Heart right ventricle (tissue), 16 donors: ENCODE data around the gene SLC35F3. TPM values are rescaled to one million over a fixed set of nuclear protein-coding genes. Genes with fewer than 3 reads are reported as not detected.

Source experiments
- ATAC-seq, 8 donors: fragments of 200-7000 bp; cut with Tn5 transposase; one replicate each; pipeline ENCODE4 v1.9.1; 2020; ENCODE audit warnings: mild to moderate bottlenecking in 8 of 8, moderate library complexity in 8 of 8, moderate number of reproducible peaks in 1 of 8
- DNase-seq, 2 donors: peaks; one replicate each; pipeline ENCODE4 v3.0.0-alpha.2; 2020
- H3K27ac ChIP-seq, 10 donors: fragments of 200-600 bp; sonication (generic) in 2 of 10; one replicate each; pipeline versions ENCODE4 v1.5.0 to v1.8.0; 2020 to 2022; ENCODE audit warnings: mild to moderate bottlenecking in 3 of 10
- H3K27me3 ChIP-seq, 7 donors: fragments of 200-600 bp; one replicate each; pipeline ENCODE4 v1.8.0; 2021 to 2022; ENCODE audit warnings: mild to moderate bottlenecking in 2 of 7
- H3K36me3 ChIP-seq, 9 donors: fragments of 200-600 bp; sonication (generic) in 1 of 9; one replicate each; pipeline versions ENCODE4 v1.5.0 to v1.8.0; 2020 to 2022; ENCODE audit warnings: mild to moderate bottlenecking in 2 of 9
- H3K4me1 ChIP-seq, 9 donors: fragments of 200-600 bp; sonication (generic) in 1 of 9; one replicate each; pipeline versions ENCODE4 v1.5.0 to v1.8.0; 2020 to 2022; ENCODE audit warnings: mild to moderate bottlenecking in 4 of 9
- H3K4me3 ChIP-seq, 10 donors: fragments of 200-600 bp; sonication (generic) in 2 of 10; one replicate each; pipeline versions ENCODE4 v1.5.0 to v1.8.0; 2020 to 2022; ENCODE audit warnings: mild to moderate bottlenecking in 7 of 10, moderate library complexity in 2 of 10
- H3K9me3 ChIP-seq, 11 donors: fragments of 200-600 bp in 10 of 11; sonication (generic) in 2 of 11; one replicate each; pipeline versions ENCODE4 v1.5.0 to v1.8.0; 2013 to 2022; ENCODE audit warnings: mild to moderate bottlenecking in 2 of 11, control low read depth in 1 of 11, moderate library complexity in 1 of 11
- WGBS, 2 donors: extraction: QIAGEN DNeasy Blood & Tissue Kit; methylation state at CpG; one replicate each; pipeline ENCODE4 v1.1.7; 2013; ENCODE audit warnings: inconsistent platforms in 1 of 2; 5-methylcytosine and 5-hydroxymethylcytosine counted together
- intact Hi-C, 10 donors: fragments of 100-400 bp; cut with DNase I; formaldehyde crosslinking; loops; one replicate each; pipeline versions ENCODE4 v1.11.1 to v1.14.2; 2022
- polyA plus RNA-seq, 2 donors: library from polyadenylated mRNA; stranded (reverse); fragments of 200-250 nt; gene quantifications; one replicate each; pipeline ENCODE4 v1.2.3, GENCODE V29; 2013
- total RNA-seq, 10 donors: library from RNA; stranded (reverse); fragmentation: NEBNext Ultra II Directional in 3 of 10; extraction: Animal tissue kit (Norgen Biotek cat#: 25700) in 3 of 10; gene quantifications; one replicate each; pipeline versions ENCODE4 v1.2.1 to v1.2.4, GENCODE V29; 2021 to 2023
- TF ChIP-seq, protein P1 (sequence below), 9 donors: fragments of 200-600 bp; sonication (generic) in 2 of 9; IDR thresholded peaks; one replicate each; pipeline versions ENCODE4 v1.5.0 to v1.8.0; 2021 to 2022; ENCODE audit warnings: antibody characterized with exemption in 9 of 9, mild to moderate bottlenecking in 5 of 9, moderate library complexity in 1 of 9
- donor health status: Arrhythmogenic right ventricular cardiomyopathy.
- donor health status: ischemic (EF 13 %, LVEDD 7.1; RV severe dilation, severe dysfunction).
- donor health status: healthy with polysubstance abuse.
- donor health status: DM: no; HTN: yes; CAD: no.
- donor health status: DM: no; HTN: no; CAD: no.
- donor health status: ischemic (EF 25% LVEDD 6.9; RV normal size, moderate dysfunction).
- donor health status: ischemic (EF 25% LVEDD 5.7; RV mildly dilated, moderate dysfunction).
- donor health status: healthy.
- donor health status: DM: yes; HTN: yes; CAD: no.
- donor health status: Ischemic cardiomyopathy.
- donor health status: ischemic (EF 35%, LVEDD 5.7; RV mildly dilated, moderate dysfunction).
- donor health status: nonischemic (EF 11% LVEDD 7.7; RV severe dilation, severe dysfunction).
- donor health status: DM: yes; HTN: yes; CAD: no.
- donor health status: PGD.
- donor health status: ischemic (EF 29% LVEDD 5.4; RV normal size, mild dysfunction).
- donor health status: nonischemic (EF 23%, LVEDD 6.1; RV moderate dilation, normal function).

The SLC35F3 gene
- total and polyA plus RNA-seq, 12 donors: 0.04 to 0.09 (median 0.09) TPM; not detected in 9

DNA sequence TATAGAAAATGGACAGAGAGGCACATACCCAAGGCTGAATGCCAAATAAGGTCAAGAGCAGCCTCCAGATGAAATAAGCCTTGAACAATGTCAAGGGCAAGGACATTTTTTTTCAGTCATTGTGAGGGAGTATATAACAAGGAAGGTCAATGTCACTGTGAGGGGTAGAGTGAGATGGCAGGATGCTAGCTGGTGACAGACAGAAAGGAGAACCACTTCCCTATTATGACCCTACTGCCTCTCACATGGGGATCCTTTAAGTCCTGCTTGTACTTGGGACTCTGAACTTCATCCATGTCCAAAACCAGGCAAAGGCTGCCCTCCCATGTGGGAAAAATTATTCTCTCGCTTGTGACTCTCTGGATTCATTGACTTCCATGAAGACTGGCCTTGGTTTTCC is 349.3 kb downstream of the SLC35F3 start:
- H3K4me1 ChIP-seq: no peaks in the 10 kb centered on the region
- peaks cover 0 to 16% (median 5%) of the 10 kb centered on the region in 11 donors for H3K9me3 ChIP-seq
- DNase-seq (no peak), ATAC-seq (no peak)
- WGBS, 2 donors: 89 to 97% methylated on average over 1 of the region's 1 CpG
- peaks cover 0 to 9% (median 0%) of the 10 kb centered on the region in 7 donors for H3K27me3 ChIP-seq
- intact Hi-C loops: no loop called here
- TF ChIP-seq, protein P1, sequence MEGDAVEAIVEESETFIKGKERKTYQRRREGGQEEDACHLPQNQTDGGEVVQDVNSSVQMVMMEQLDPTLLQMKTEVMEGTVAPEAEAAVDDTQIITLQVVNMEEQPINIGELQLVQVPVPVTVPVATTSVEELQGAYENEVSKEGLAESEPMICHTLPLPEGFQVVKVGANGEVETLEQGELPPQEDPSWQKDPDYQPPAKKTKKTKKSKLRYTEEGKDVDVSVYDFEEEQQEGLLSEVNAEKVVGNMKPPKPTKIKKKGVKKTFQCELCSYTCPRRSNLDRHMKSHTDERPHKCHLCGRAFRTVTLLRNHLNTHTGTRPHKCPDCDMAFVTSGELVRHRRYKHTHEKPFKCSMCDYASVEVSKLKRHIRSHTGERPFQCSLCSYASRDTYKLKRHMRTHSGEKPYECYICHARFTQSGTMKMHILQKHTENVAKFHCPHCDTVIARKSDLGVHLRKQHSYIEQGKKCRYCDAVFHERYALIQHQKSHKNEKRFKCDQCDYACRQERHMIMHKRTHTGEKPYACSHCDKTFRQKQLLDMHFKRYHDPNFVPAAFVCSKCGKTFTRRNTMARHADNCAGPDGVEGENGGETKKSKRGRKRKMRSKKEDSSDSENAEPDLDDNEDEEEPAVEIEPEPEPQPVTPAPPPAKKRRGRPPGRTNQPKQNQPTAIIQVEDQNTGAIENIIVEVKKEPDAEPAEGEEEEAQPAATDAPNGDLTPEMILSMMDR (IDR thresholded peaks at IDR 0.05): no peak
- H3K36me3 ChIP-seq: no peaks in the 10 kb centered on the region
- H3K4me3 ChIP-seq: no peak overlapping the region
- no peak overlapping the region for H3K27ac ChIP-seq

DNA sequence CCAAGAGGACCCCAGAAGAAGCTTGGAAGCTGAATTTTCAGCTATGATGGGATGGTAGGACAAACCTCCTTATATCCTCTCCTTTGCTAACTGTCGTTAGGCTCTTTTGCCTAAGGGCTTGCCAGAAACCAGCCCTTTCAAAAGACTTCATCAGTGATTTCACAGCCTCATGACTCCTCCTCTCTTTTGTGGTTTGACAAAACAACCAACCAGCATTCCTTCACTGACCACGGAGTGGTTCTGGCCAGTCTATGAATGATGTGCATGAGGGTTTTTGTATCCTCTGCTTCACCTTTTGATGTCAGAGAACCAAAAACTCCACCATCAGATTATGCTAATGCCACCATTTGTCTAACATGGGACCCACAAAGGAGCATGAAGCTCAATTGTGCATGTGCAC is 351.9 kb downstream of the SLC35F3 start:
- Histone ChIP-seq H3K9me3 (peaks cover 0 to 16% (median 5%) of the 10 kb centered on the region in 11 donors), H3K4me3 (no peak overlapping the region), H3K36me3 (no peaks in the 10 kb centered on the region), H3K27me3 (peaks cover 0 to 35% (median 15%) of the 10 kb centered on the region in 7 donors), H3K4me1 (no peaks in the 10 kb centered on the region), H3K27ac (no peak overlapping the region)
- DNase-seq (no peak), ATAC-seq (no peak)
- TF ChIP-seq, protein P1 (IDR thresholded peaks at IDR 0.05): no peak
- 63 to 66% methylated on average over 2 of the region's 2 CpGs for WGBS, 2 donors
- intact Hi-C loops: no loop called here

DNA sequence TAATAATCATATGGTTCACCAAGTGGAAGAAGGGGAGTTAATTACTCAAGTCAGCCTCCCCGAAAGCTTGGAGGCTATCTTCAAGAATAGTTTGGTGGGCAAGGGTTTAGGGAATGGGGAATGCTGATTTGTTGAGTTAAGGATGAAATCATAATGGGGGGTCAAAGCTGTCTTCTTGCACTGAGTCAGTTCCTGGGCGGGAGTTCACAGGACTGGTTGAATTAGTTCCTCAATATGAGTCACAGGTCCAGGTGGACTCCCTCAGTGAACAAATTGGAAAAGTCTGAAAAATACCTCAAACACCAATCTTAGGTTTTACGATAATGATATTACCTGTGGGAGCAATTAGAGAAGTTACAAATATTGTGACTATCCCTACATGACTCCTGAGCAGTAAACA is 353.6 kb downstream of the SLC35F3 start:
- intact Hi-C loops: no loop called here
- no peaks in the 10 kb centered on the region for H3K4me1 ChIP-seq
- TF ChIP-seq, protein P1 (IDR thresholded peaks at IDR 0.05): no peak
- H3K27ac ChIP-seq: no peak overlapping the region
- peaks cover 0 to 16% (median 5%) of the 10 kb centered on the region in 11 donors for H3K9me3 ChIP-seq
- no peak overlapping the region for H3K4me3 ChIP-seq
- H3K27me3 ChIP-seq: peaks cover 0 to 45% (median 18%) of the 10 kb centered on the region in 7 donors
- 91 to 92% methylated on average over 3 of the region's 3 CpGs for WGBS, 2 donors
- no peak for ATAC-seq
- H3K36me3 ChIP-seq: no peaks in the 10 kb centered on the region
- DNase-seq: no peak

DNA sequence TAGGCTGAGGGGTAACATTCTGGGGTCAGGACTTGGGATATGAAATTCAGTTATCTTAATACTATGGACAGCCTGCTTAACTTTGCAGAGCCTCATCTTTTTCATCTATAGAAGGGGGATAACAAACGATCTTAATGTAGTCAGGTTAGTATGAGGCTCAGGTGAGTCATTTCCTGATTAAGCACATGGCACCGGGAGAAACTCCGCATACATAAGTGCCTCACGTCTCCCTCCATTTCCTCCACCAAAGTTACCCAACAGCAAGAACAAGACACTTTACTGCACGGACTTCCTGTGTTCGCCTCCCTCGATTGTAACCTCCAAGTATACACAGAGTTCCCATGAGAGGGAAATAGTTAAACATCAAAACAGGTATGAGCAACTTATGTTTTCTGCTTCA is 356.1 kb downstream of the SLC35F3 start:
- Histone ChIP-seq H3K27ac (no peak overlapping the region), H3K4me3 (no peak overlapping the region), H3K4me1 (no peaks in the 10 kb centered on the region), H3K36me3 (no peaks in the 10 kb centered on the region), H3K27me3 (peaks cover 0 to 46% (median 18%) of the 10 kb centered on the region in 7 donors), H3K9me3 (peaks cover 0 to 16% (median 5%) of the 10 kb centered on the region in 11 donors)
- TF ChIP-seq, protein P1 (IDR thresholded peaks at IDR 0.05): no peak
- intact Hi-C loops: no loop called here
- ATAC-seq (no peak), DNase-seq (no peak)
- 54 to 59% methylated on average over 7 of the region's 7 CpGs for WGBS, 2 donors
